SW 1271 (cell line): ENCODE results near the gene ATP6V0B.

ENCODE experiments used
- DNase-seq, 2 experiments: peaks; one replicate each; lab custom pipeline; 2025; lab: John Stamatoyannopoulos, UW

The ATP6V0B gene

GRCh38 chr1:43946236-43947060 is 28.3 kb upstream of the ATP6V0B start, which contains the start of gene IPO13:
TSS of gene IPO13 (plus strand) at chr1:43946950. CDS start at chr1:43947601, 651 bp downstream.
- peak; percentile 75 to 84 for DNase-seq

GRCh38 chr1:43947061-43947873 is 27.5 kb upstream of the ATP6V0B start:
- DNase-seq = no peak

- DNase-seq = no peak
Observed at GRCh38 chr1:43947874-43948437, 26.8 kb upstream of the ATP6V0B start.

GRCh38 chr1:43949678-43950077 is 25.1 kb upstream of the ATP6V0B start:
- no peak for DNase-seq

GRCh38 chr1:43951021-43951985 is 23.5 kb upstream of the ATP6V0B start:
- no peak for DNase-seq

GRCh38 chr1:43952731-43953346 is 21.9 kb upstream of the ATP6V0B start:
- DNase-seq = no peak

GRCh38 chr1:43953361-43953760 is 21.4 kb upstream of the ATP6V0B start:
- DNase-seq = no peak

GRCh38 chr1:43954036-43954435 is 20.7 kb upstream of the ATP6V0B start:
- no peak for DNase-seq

- DNase-seq = no peak
Observed at GRCh38 chr1:43956234-43956633, 18.5 kb upstream of the ATP6V0B start.

GRCh38 chr1:43957407-43958040 is 17.2 kb upstream of the ATP6V0B start:
- no peak for DNase-seq

GRCh38 chr1:43958351-43959255 is 16.2 kb upstream of the ATP6V0B start:
- no peak for DNase-seq

- no peak for DNase-seq
Observed at GRCh38 chr1:43960798-43961197, 14.0 kb upstream of the ATP6V0B start.

- no peak for DNase-seq
Observed at GRCh38 chr1:43961692-43962091, 13.1 kb upstream of the ATP6V0B start.

GRCh38 chr1:43962324-43962723 is 12.4 kb upstream of the ATP6V0B start:
- no peak for DNase-seq

- DNase-seq = no peak
Observed at GRCh38 chr1:43963006-43963405, 11.8 kb upstream of the ATP6V0B start.

- DNase-seq = no peak
Observed at GRCh38 chr1:43963890-43964289, 10.9 kb upstream of the ATP6V0B start.

- no peak for DNase-seq
Observed at GRCh38 chr1:43965316-43965715, 9.4 kb upstream of the ATP6V0B start.

GRCh38 chr1:43968348-43968948 is 6.3 kb upstream of the ATP6V0B start:
- DNase-seq = no peak

- no peak for DNase-seq
Observed at GRCh38 chr1:43969416-43969745, 5.4 kb upstream of the ATP6V0B start.
